GM13977 (cell line): ENCODE data around the gene CACNA1I.

Source experiments
- DNase-seq: peaks from one replicate; pipeline ENCODE4 v3.0.0; 2012; ENCODE audit warnings: low spot score
- in situ Hi-C: fragments of 300-500 bp; cut with MboI; formaldehyde crosslinking; loops from one replicate; pipeline ENCODE4 v1.12.0; 2022; ENCODE audit warnings: low sequenced_read_pairs, low pct_unique_long_range_greater_than_20kb, mixed read lengths, inconsistent platforms; ENCODE audit not compliant: unreplicated experiment
- TF ChIP-seq, protein P1 (sequence below): IDR thresholded peaks from 2 replicates; pipeline ENCODE4 v1.5.1; 2012; ENCODE audit warnings: mild to moderate bottlenecking, control low read depth; ENCODE audit not compliant: insufficient read depth; ENCODE audit errors: extremely low read depth, missing control alignments

Gene CACNA1I

GRCh38 chr22:39738746-39739145 is 168.2 kb downstream of the CACNA1I start:
- no peak for DNase-seq
- in situ Hi-C loops, result no loop called here
- TF ChIP-seq, protein P1, sequence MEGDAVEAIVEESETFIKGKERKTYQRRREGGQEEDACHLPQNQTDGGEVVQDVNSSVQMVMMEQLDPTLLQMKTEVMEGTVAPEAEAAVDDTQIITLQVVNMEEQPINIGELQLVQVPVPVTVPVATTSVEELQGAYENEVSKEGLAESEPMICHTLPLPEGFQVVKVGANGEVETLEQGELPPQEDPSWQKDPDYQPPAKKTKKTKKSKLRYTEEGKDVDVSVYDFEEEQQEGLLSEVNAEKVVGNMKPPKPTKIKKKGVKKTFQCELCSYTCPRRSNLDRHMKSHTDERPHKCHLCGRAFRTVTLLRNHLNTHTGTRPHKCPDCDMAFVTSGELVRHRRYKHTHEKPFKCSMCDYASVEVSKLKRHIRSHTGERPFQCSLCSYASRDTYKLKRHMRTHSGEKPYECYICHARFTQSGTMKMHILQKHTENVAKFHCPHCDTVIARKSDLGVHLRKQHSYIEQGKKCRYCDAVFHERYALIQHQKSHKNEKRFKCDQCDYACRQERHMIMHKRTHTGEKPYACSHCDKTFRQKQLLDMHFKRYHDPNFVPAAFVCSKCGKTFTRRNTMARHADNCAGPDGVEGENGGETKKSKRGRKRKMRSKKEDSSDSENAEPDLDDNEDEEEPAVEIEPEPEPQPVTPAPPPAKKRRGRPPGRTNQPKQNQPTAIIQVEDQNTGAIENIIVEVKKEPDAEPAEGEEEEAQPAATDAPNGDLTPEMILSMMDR, result no peak
